ENCODE results near the gene PCGF2. TPM values are rescaled to one million over a fixed set of nuclear protein-coding genes. Genes with fewer than 3 reads are reported as not detected.

Gene PCGF2
- total RNA-seq, 1 donor from 2014 or later = 20.7 TPM

DNA sequence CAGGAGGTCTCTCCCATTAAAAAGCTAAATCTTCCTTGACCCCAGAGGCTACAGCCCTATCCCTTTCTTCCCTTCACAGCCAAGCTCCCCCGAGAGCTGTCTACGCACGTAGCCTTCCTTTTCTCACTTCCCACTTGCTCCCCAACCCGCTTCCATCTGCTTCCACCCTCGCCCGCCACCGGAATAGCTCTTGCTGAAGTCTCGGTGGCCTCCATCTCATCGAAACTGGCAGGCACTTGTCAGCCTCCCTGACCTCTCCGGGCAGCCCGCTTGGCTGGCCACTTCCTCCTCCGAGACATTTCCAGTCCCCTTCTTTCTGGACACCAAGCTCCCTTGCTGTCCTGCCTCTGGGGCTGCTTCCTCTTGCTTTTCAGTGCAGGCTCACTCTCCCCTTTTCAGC lies 62.6 kb downstream of the PCGF2 start:
- peak overlapping the region; percentile 38 for H3K27ac ChIP-seq (replicated peaks)

More for the DNA sequence above, 62.6 kb downstream of the PCGF2 start:
- peak; percentile 51 for DNase-seq
- H3K4me1 ChIP-seq = no peaks in the 10 kb centered on the region
- H3K9me3 ChIP-seq (replicated peaks) = no peaks in the 10 kb centered on the region
- TF ChIP-seq, protein P1, sequence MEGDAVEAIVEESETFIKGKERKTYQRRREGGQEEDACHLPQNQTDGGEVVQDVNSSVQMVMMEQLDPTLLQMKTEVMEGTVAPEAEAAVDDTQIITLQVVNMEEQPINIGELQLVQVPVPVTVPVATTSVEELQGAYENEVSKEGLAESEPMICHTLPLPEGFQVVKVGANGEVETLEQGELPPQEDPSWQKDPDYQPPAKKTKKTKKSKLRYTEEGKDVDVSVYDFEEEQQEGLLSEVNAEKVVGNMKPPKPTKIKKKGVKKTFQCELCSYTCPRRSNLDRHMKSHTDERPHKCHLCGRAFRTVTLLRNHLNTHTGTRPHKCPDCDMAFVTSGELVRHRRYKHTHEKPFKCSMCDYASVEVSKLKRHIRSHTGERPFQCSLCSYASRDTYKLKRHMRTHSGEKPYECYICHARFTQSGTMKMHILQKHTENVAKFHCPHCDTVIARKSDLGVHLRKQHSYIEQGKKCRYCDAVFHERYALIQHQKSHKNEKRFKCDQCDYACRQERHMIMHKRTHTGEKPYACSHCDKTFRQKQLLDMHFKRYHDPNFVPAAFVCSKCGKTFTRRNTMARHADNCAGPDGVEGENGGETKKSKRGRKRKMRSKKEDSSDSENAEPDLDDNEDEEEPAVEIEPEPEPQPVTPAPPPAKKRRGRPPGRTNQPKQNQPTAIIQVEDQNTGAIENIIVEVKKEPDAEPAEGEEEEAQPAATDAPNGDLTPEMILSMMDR (IDR thresholded peaks at IDR 0.05; ENCODE audit: borderline replicate concordance) = no peak
- intact Hi-C loops (cut with micrococcal nuclease) = no loop called here
- H3K27me3 ChIP-seq (ENCODE audit: low read depth) = no peaks in the 10 kb centered on the region
- H3K36me3 ChIP-seq = no peaks in the 10 kb centered on the region
- H3K4me3 ChIP-seq = no peak overlapping the region

Small RNAs within 50 kb of the gene (microRNA-seq; reads per million reads assigned to microRNA genes)
- not detected for gene MIR4726
- not detected for gene MIR4734

Other genes with a start within 250 kb of the PCGF2 start
- gene SRCIN1, start 142.4 kb downstream of the PCGF2 start, total RNA-seq = 2.0 TPM
- 0.33 TPM for gene EPOP, start 73.4 kb downstream of the PCGF2 start, total RNA-seq
- gene MLLT6, start 43.1 kb downstream of the PCGF2 start, total RNA-seq = 74.1 TPM
- 75.9 TPM for gene CISD3, start 18.0 kb downstream of the PCGF2 start, total RNA-seq
- 149 TPM for gene PSMB3, start 4.4 kb upstream of the PCGF2 start, total RNA-seq
- 42.7 TPM for gene PIP4K2B, start 51.2 kb upstream of the PCGF2 start, total RNA-seq
- 8.7 TPM for gene CWC25, start 77.0 kb upstream of the PCGF2 start, total RNA-seq
- 760 TPM for gene RPL23, start 105.4 kb upstream of the PCGF2 start, total RNA-seq
- gene LASP1, start 121.7 kb upstream of the PCGF2 start, total RNA-seq = 29.4 TPM
- gene FBXO47, start 219.1 kb upstream of the PCGF2 start, total RNA-seq = not detected

Data from left ventricle myocardium inferior (tissue), 1 donor.